ENCODE data around the gene SIN3B. TPM values are rescaled to one million over a fixed set of nuclear protein-coding genes. Genes with fewer than 3 reads are reported as not detected.
A peak's percentile ranks its signal among the peaks of the same experiment; 100 is the strongest.

Gene SIN3B
- total RNA-seq, 2 experiments from 2014 or later: 18.8 to 20.6 TPM

GRCh38 chr19:16801600-16802013, 27.6 kb upstream of the SIN3B start:
- CTCF ChIA-PET: no interaction called here
- no peak overlapping the region for H3K27ac Mint-ChIP-seq

GRCh38 chr19:16804176-16804575, 25.0 kb upstream of the SIN3B start:
- CTCF ChIA-PET: interaction anchor here (0.6 kb wide), 1 partner anchor 248 kb away, joined by 3 read pairs; no protein-coding TSS in a partner anchor
- Mint-ChIP-seq H3K4me3 (no peak overlapping the region), H3K27me3 (ENCODE audit: low read depth) (no peaks in the 10 kb centered on the region), H3K4me1 (ENCODE audit: low read depth) (no peaks in the 10 kb centered on the region), H3K9me3 (no peaks in the 10 kb centered on the region), H3K36me3 (ENCODE audit: low read depth) (no peaks in the 10 kb centered on the region), H3K27ac (no peak overlapping the region)
- intact Hi-C loops (cut with micrococcal nuclease): no loop called here
- no peak for DNase-seq

More at GRCh38 chr19:16801600-16802013, 27.6 kb upstream of the SIN3B start:
- Mint-ChIP-seq H3K27me3 (ENCODE audit: low read depth) (no peaks in the 10 kb centered on the region), H3K4me3 (no peak overlapping the region), H3K4me1 (ENCODE audit: low read depth) (no peaks in the 10 kb centered on the region), H3K36me3 (ENCODE audit: low read depth) (no peaks in the 10 kb centered on the region), H3K9me3 (no peaks in the 10 kb centered on the region)
- DNase-seq: no peak
- intact Hi-C loops (cut with micrococcal nuclease): no loop called here

- no peak overlapping the region for H3K27ac Mint-ChIP-seq
- H3K27me3 Mint-ChIP-seq (ENCODE audit: low read depth): no peaks in the 10 kb centered on the region
- no peak overlapping the region for H3K4me3 Mint-ChIP-seq
- DNase-seq: no peak
- H3K9me3 Mint-ChIP-seq: no peaks in the 10 kb centered on the region
- no peaks in the 10 kb centered on the region for H3K4me1 Mint-ChIP-seq (ENCODE audit: low read depth)
- H3K36me3 Mint-ChIP-seq (ENCODE audit: low read depth): no peaks in the 10 kb centered on the region
- CTCF ChIA-PET: no interaction called here
- intact Hi-C loops (cut with micrococcal nuclease): no loop called here
Measured at GRCh38 chr19:16807549-16808284, 21.5 kb upstream of the SIN3B start.

- Mint-ChIP-seq H3K4me1 (ENCODE audit: low read depth) (no peaks in the 10 kb centered on the region), H3K4me3 (no peak overlapping the region), H3K27me3 (ENCODE audit: low read depth) (no peaks in the 10 kb centered on the region), H3K27ac (no peak overlapping the region), H3K9me3 (no peaks in the 10 kb centered on the region), H3K36me3 (ENCODE audit: low read depth) (no peaks in the 10 kb centered on the region)
- intact Hi-C loops (cut with micrococcal nuclease): no loop called here
- CTCF ChIA-PET: no interaction called here
- DNase-seq: no peak
Measured at GRCh38 chr19:16814526-16815100, 14.6 kb upstream of the SIN3B start.

- no peak for DNase-seq
- CTCF ChIA-PET: interaction anchor here (0.6 kb wide), 2 partner anchors 106 to 542 kb away, joined by 3 to 4 read pairs; no protein-coding TSS in a partner anchor
- intact Hi-C loops (cut with micrococcal nuclease): no loop called here
- H3K4me3 Mint-ChIP-seq: no peak overlapping the region
- H3K27me3 Mint-ChIP-seq (ENCODE audit: low read depth): peaks cover 6% of the 10 kb centered on the region
- peaks cover 6% of the 10 kb centered on the region for H3K4me1 Mint-ChIP-seq (ENCODE audit: low read depth)
- no peak overlapping the region for H3K27ac Mint-ChIP-seq
- H3K9me3 Mint-ChIP-seq: no peaks in the 10 kb centered on the region
- no peaks in the 10 kb centered on the region for H3K36me3 Mint-ChIP-seq (ENCODE audit: low read depth)
Measured at GRCh38 chr19:16820056-16820455, 9.1 kb upstream of the SIN3B start.

GRCh38 chr19:16821081-16821480, 8.1 kb upstream of the SIN3B start:
- CTCF ChIA-PET: no interaction called here
- peaks cover 9% of the 10 kb centered on the region for H3K27me3 Mint-ChIP-seq (ENCODE audit: low read depth)
- no peak for DNase-seq
- H3K4me1 Mint-ChIP-seq (ENCODE audit: low read depth): peaks cover 12% of the 10 kb centered on the region
- intact Hi-C loops (cut with micrococcal nuclease): no loop called here
- H3K9me3 Mint-ChIP-seq: no peaks in the 10 kb centered on the region
- no peaks in the 10 kb centered on the region for H3K36me3 Mint-ChIP-seq (ENCODE audit: low read depth)
- no peak overlapping the region for H3K27ac Mint-ChIP-seq
- H3K4me3 Mint-ChIP-seq: no peak overlapping the region

- Mint-ChIP-seq H3K9me3 (no peaks in the 10 kb centered on the region), H3K27me3 (ENCODE audit: low read depth) (peaks cover 9% of the 10 kb centered on the region), H3K4me3 (no peak overlapping the region), H3K27ac (no peak overlapping the region), H3K4me1 (ENCODE audit: low read depth) (peaks cover 12% of the 10 kb centered on the region), H3K36me3 (ENCODE audit: low read depth) (no peaks in the 10 kb centered on the region)
- intact Hi-C loops (cut with micrococcal nuclease): no loop called here
- no peak for DNase-seq
- CTCF ChIA-PET: interaction anchor here (0.6 kb wide), 1 partner anchor 10 kb away, joined by 3 read pairs; no protein-coding TSS in a partner anchor
Measured at GRCh38 chr19:16822648-16823047, 6.5 kb upstream of the SIN3B start.

GRCh38 chr19:16824658-16825311, 4.4 kb upstream of the SIN3B start:
- peaks cover 9% of the 10 kb centered on the region for H3K27me3 Mint-ChIP-seq (ENCODE audit: low read depth)
- CTCF ChIA-PET: no interaction called here
- intact Hi-C loops (cut with micrococcal nuclease): loop anchor here (5.0 kb wide), 1 partner anchor 443 kb away; the partner anchor contains the start of gene BABAM1
- H3K4me3 Mint-ChIP-seq: peak overlapping the region; percentile 65
- no peaks in the 10 kb centered on the region for H3K9me3 Mint-ChIP-seq
- DNase-seq: no peak
- H3K27ac Mint-ChIP-seq: no peak overlapping the region
- no peaks in the 10 kb centered on the region for H3K36me3 Mint-ChIP-seq (ENCODE audit: low read depth)
- H3K4me1 Mint-ChIP-seq (ENCODE audit: low read depth): peaks cover 18% of the 10 kb centered on the region

- Mint-ChIP-seq H3K27ac (no peak overlapping the region), H3K4me1 (ENCODE audit: low read depth) (peaks cover 24% of the 10 kb centered on the region), H3K27me3 (ENCODE audit: low read depth) (peaks cover 9% of the 10 kb centered on the region), H3K9me3 (no peaks in the 10 kb centered on the region), H3K36me3 (ENCODE audit: low read depth) (no peaks in the 10 kb centered on the region), H3K4me3 (peak overlapping the region; percentile 65)
- CTCF ChIA-PET: interaction anchor here (0.6 kb wide), 2 partner anchors 135 to 359 kb away, joined by 3 read pairs; no protein-coding TSS in a partner anchor
- DNase-seq: no peak
- intact Hi-C loops (cut with micrococcal nuclease): loop anchor here (5.0 kb wide), 1 partner anchor 442 kb away; the partner anchor contains the start of gene BABAM1
Measured at GRCh38 chr19:16825312-16826052, 3.7 kb upstream of the SIN3B start.

- Mint-ChIP-seq H3K27ac (peak overlapping the region; percentile 81), H3K4me1 (ENCODE audit: low read depth) (peaks cover 35% of the 10 kb centered on the region), H3K27me3 (ENCODE audit: low read depth) (peaks cover 5% of the 10 kb centered on the region), H3K9me3 (no peaks in the 10 kb centered on the region), H3K4me3 (peak overlapping the region; percentile 82), H3K36me3 (ENCODE audit: low read depth) (peaks cover 16% of the 10 kb centered on the region)
- no peak for DNase-seq
- CTCF ChIA-PET: interaction anchor here (1.3 kb wide), 1 partner anchor 58 kb away, joined by 7 read pairs; no protein-coding TSS in a partner anchor
- intact Hi-C loops (cut with micrococcal nuclease): loop anchor here (5.0 to 10.0 kb wide), 2 partner anchors 437 to 475 kb away; partner anchors contain the start of genes ABHD8, BABAM1, DDA1 and MRPL34
Measured at GRCh38 chr19:16829822-16830289, 658 bp downstream of the SIN3B start.

- Mint-ChIP-seq H3K9me3 (no peaks in the 10 kb centered on the region), H3K27ac (peak overlapping the region; percentile 50), H3K27me3 (ENCODE audit: low read depth) (no peaks in the 10 kb centered on the region), H3K36me3 (ENCODE audit: low read depth) (peaks cover 16% of the 10 kb centered on the region), H3K4me1 (ENCODE audit: low read depth) (peaks cover 29% of the 10 kb centered on the region), H3K4me3 (peak overlapping the region; percentile 82)
- DNase-seq: no peak
- CTCF ChIA-PET: interaction anchor here (1.3 kb wide), 1 partner anchor 58 kb away, joined by 7 read pairs; no protein-coding TSS in a partner anchor
- intact Hi-C loops (cut with micrococcal nuclease): loop anchor here (10.0 kb wide), 1 partner anchor 474 kb away; the partner anchor contains the start of genes ABHD8, DDA1 and MRPL34
Measured at GRCh38 chr19:16830679-16831078, 1.5 kb downstream of the SIN3B start.

Measured in activated naive CD4-positive, alpha-beta T cell treated with anti-CD3 and anti-CD28 coated beads for 36 hours (primary cell).